NCI-H1436 treated with DMSO at 0.1 percent for 48 hours (cell line): Measurements from ENCODE around the gene M1AP.
"Not testable (repeated sequence)": the region's sequence is repeated elsewhere in the genome, so short reads cannot be mapped to it uniquely, and the experiment has no call there.

Source experiments
- DNase-seq: peaks from one replicate; lab custom pipeline; 2025; lab: John Stamatoyannopoulos, UW

Gene M1AP

GRCh38 chr2:74653589-74653984 is 5.5 kb upstream of the M1AP start:
- DNase-seq, result no peak

- no peak for DNase-seq
Observed at GRCh38 chr2:74646834-74647482, 1.2 kb downstream of the M1AP start.

DNA sequence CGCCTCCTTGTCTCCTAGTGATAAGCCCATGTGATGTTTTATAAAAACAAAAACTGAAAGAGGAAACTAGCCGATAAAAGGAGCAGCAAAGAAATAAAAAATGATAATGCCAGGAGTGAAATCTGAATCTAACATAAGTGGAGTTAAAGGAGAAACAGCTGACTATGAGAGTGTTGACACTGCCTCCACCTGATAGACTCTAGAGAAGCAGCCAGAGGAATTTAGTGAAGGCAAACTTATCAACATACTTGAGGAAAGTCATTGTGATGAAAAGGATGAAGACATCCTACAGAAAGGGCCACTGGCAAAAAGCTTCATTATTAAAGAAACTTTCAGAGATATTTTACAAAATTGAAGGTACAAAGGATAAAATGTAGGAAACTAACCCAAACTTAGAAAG is 1.9 kb downstream of the M1AP start:
- no peak for DNase-seq

DNA sequence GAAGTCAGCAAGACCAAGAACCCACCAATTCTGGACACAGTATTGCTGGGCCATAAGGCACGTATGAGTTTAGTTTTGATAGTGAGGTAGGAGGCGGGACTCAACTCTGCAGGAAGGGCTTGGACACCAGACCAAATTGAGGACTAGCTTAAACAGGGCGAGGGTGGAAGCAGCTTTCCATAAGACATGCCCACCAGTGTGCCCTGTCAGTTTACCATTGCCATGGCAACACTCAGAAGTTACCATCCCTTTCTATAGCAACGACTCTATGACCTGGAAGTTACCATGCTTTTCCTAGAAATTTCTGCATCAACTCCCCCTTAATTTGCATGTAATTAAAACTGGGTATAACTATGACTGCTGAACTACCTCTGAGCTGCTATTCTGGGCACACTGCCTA is 2.8 kb downstream of the M1AP start:
- DNase-seq, result no peak

- DNase-seq, result no peak
Observed at GRCh38 chr2:74639550-74639949, 8.6 kb downstream of the M1AP start.

GRCh38 chr2:74632939-74633312 is 15.2 kb downstream of the M1AP start:
- DNase-seq, result no peak

- DNase-seq, result no peak
Observed at GRCh38 chr2:74632209-74632938, 15.8 kb downstream of the M1AP start.

- DNase-seq, result not testable (repeated sequence)
Observed at GRCh38 chr2:74630454-74630853, 17.7 kb downstream of the M1AP start.

- no peak for DNase-seq
Observed at GRCh38 chr2:74628538-74629105, 19.5 kb downstream of the M1AP start.

GRCh38 chr2:74625658-74626425 is 22.3 kb downstream of the M1AP start:
- no peak for DNase-seq

DNA sequence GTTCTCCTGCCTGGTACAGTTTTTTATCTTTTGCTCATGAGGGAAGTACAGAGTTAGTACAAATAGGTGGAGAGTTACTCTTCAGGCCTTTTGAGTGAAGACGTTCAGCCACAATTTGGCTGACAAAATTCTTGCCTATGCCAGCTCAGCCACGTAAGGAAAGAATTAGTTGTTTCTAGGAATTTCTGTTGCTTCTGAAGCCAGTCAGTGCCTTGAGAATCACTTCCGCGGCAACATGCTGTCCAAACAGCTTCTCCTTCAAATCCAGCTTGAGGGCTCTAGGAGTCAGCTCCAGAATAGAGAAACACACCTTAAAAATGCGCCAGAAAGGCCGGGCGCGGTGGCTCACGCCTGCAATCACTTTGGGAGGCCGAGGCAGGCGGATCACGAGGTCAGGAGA is 27.5 kb downstream of the M1AP start:
- DNase-seq, result no peak

- no peak for DNase-seq
Observed at GRCh38 chr2:74619651-74620297, 28.4 kb downstream of the M1AP start.

DNA sequence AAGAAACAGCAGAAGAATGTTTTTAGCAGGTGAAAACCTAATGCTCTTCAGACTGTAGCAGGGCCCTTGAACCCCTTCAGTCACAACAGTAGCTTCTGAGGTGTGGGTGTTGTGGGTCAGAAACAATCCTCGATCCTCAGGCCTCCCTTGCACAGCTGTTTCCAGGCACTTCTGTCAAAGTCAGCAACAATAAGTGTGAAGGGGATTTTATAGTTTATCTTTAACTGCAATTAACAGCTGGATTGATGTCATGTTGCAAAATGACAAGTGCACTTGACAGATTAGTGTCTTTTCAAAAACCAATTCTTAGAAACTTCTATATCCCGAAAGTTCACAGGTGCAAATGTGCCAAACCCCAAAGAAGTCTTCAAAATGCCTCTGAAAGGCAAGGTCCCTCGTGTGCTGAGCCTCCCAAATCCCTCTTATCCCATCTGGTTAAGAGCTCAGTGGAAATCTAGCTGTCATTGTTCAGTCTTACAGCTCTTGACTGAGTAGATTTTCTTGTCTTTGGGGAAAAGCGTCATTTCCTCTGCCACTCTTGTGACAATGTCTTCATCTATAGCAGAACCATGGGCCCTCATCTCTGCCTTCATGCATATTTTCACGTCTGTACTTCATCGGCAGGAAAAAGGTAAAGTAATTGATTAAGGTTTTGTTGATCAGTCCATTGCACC is 29.6 kb downstream of the M1AP start:
- no peak for DNase-seq

- DNase-seq, result no peak
Observed at GRCh38 chr2:74617122-74617521, 31.0 kb downstream of the M1AP start.

DNA sequence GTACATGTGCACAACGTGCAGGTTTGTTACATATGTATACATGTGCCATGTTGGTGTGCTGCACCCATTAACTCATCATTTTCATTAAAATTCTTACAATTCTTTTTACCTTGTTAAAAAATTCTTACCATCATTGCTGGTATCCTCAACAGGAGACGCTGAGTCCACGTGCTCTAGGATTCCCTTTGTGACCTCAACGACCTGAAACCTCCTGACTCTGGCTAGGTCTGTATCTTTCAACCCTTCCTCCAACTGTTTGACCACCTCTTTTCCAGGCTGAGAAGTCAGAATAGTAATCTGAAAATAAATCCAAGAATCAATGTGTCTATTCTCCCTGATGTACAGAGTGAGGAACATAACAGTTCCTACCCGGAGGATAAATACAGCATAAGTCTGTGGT is 41.2 kb downstream of the M1AP start:
- DNase-seq, result no peak

DNA sequence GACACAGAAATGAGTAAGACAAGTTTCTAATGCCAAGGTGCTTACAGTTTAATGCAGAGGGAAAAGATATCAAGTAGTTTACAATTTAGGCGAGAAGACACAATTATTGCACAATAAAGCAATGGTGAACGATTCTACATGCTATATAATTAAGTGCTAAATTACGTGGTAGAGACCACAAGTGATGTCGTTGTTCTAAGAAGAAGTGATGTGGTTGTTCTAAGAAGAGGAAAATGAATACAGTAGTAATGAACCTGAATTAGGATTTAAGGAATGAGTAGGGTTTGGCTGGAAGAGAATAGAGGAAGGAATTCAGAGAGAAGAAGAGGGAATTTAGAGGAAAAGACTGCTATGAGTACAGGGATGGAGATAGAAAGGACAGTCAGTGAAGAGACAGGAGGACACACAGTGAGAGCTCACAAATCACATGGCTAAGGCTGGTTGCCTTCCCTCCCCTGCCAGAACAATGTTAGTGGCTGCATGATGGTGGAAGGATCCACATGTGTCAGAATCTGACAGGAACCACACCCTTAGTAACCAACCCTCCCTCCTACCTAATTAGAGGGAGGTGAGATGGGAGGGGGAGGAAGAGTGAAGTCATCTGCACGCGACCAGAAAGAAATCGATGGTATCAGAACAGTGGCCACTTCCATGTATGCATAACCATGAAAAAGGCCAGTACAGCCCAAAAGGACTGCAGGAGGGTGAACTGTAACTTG is 44.7 kb downstream of the M1AP start:
- no peak for DNase-seq

GRCh38 chr2:74602586-74603281 is 45.4 kb downstream of the M1AP start:
- DNase-seq, result no peak

- no peak for DNase-seq
Observed at GRCh38 chr2:74599676-74600075, 48.5 kb downstream of the M1AP start.

- peak; percentile 53 for DNase-seq
Observed at GRCh38 chr2:74597410-74597809, 50.7 kb downstream of the M1AP start.

- DNase-seq, result no peak
Observed at GRCh38 chr2:74596584-74596983, 51.5 kb downstream of the M1AP start.
